ENCODE measurements around the gene EPB41L3. TPM values are rescaled to one million over a fixed set of nuclear protein-coding genes. Genes with fewer than 3 reads are reported as not detected.

Gene EPB41L3
- total RNA-seq, 4 donors from 2014 or later: 63.4 to 146 (median 81.5) TPM

GRCh38 chr18:5413447-5413846, 130.3 kb downstream of the EPB41L3 start:
- H3K9me3 ChIP-seq: no peaks in the 10 kb centered on the region
- 70 to 81% methylated on average over 2 of the region's 2 CpGs for WGBS, 2 donors
- H3K4me3 ChIP-seq: no peak overlapping the region
- no peak for DNase-seq (ENCODE audit: low spot score in 2 of 2)
- TF ChIP-seq POLR2A (IDR thresholded peaks at IDR 0.05): no peak
- TF ChIP-seq CTCF (IDR thresholded peaks at IDR 0.05): no peak
- H3K27ac ChIP-seq: no peak overlapping the region
- no peaks in the 10 kb centered on the region for H3K27me3 ChIP-seq
- peaks cover 0 to 17% (median 0%) of the 10 kb centered on the region in 3 donors for H3K36me3 ChIP-seq
- H3K4me1 ChIP-seq: no peaks in the 10 kb centered on the region

- WGBS, 2 donors: 95 to 96% methylated on average over 7 of the region's 7 CpGs
Observed at GRCh38 chr18:5410582-5410981, 133.2 kb downstream of the EPB41L3 start.

GRCh38 chr18:5398269-5398668, 145.5 kb downstream of the EPB41L3 start:
- TF ChIP-seq POLR2A (IDR thresholded peaks at IDR 0.05) (no peak), EP300 (IDR thresholded peaks at IDR 0.05) (no peak), CTCF (IDR thresholded peaks at IDR 0.05) (no peak)
- H3K4me3 ChIP-seq: no peak overlapping the region
- peaks cover 0 to 63% (median 0%) of the 10 kb centered on the region in 3 donors for H3K36me3 ChIP-seq
- WGBS, 2 donors: 94% methylated on average over 8 of the region's 8 CpGs
- no peak for DNase-seq (ENCODE audit: low spot score in 2 of 2)
- H3K9me3 ChIP-seq: no peaks in the 10 kb centered on the region
- H3K27ac ChIP-seq: no peak overlapping the region
- H3K27me3 ChIP-seq: no peaks in the 10 kb centered on the region
- no peaks in the 10 kb centered on the region for H3K4me1 ChIP-seq

More at GRCh38 chr18:5410582-5410981, 133.2 kb downstream of the EPB41L3 start:
- no peak overlapping the region for H3K4me3 ChIP-seq
- peaks cover 0 to 28% (median 0%) of the 10 kb centered on the region in 3 donors for H3K36me3 ChIP-seq
- no peak for DNase-seq (ENCODE audit: low spot score in 2 of 2)
- no peak overlapping the region for H3K27ac ChIP-seq
- H3K9me3 ChIP-seq: no peaks in the 10 kb centered on the region
- TF ChIP-seq POLR2A (IDR thresholded peaks at IDR 0.05) (no peak), EP300 (IDR thresholded peaks at IDR 0.05) (no peak), CTCF (IDR thresholded peaks at IDR 0.05) (no peak)
- H3K27me3 ChIP-seq: no peaks in the 10 kb centered on the region
- H3K4me1 ChIP-seq: no peaks in the 10 kb centered on the region

DNA sequence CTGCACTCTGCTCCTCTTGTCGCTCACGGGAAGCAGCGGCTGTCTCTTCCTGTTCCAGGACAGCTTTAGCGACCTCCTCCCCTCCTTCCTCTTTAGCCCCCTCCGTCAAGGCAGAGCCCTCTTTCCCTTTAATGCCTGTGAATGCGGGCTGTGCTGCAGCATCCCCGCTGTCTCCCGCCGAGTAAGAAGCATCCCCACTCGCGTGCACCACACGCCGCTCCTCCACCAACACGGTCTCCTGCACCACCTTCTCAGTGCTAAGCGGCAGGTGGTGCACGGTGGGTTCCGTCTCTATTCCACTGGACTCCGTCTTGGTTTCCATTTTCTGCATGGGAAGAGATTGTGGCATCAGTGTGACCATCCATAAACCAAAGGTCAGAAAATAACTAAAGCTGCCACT, 146.7 kb downstream of the EPB41L3 start:
- Histone ChIP-seq H3K36me3 (peaks cover 0 to 73% (median 0%) of the 10 kb centered on the region in 3 donors), H3K9me3 (no peaks in the 10 kb centered on the region), H3K4me3 (no peak overlapping the region), H3K27me3 (no peaks in the 10 kb centered on the region), H3K27ac (no peak overlapping the region), H3K4me1 (no peaks in the 10 kb centered on the region)
- WGBS, 2 donors: 90 to 96% methylated on average over 18 of the region's 18 CpGs
- no peak for DNase-seq (ENCODE audit: low spot score in 2 of 2)
- no peak for TF ChIP-seq POLR2A (IDR thresholded peaks at IDR 0.05)
- no peak for TF ChIP-seq CTCF (IDR thresholded peaks at IDR 0.05)
- TF ChIP-seq EP300 (IDR thresholded peaks at IDR 0.05): no peak

DNA sequence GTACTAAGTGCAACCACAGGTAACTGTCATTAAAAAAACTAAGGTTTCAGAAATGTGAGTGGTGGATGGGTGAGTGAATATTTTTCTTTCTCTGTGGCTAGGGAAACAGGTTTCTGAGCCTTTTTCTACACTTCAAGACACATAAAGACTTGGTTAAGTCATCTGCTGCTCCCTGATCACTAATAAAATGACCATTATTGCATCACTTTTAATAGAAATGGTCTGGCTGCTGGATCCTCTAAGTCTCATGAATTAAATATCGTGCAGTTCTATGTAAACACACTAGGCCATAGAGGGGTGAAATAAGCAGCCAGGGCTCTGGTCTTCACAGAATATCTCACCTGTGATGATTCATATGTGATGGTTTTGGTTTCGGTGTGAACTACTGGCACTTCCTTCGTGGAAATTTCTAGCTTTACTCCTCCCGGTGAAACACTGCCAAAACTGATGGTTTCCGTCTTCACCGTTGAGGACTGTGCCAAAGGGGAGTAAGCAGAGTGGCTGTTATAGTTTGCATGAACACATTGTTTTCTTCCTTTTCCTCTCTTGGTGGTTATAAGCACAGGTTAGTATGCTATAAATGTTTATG, 147.8 kb downstream of the EPB41L3 start:
- no peak for DNase-seq (ENCODE audit: low spot score in 2 of 2)
- Histone ChIP-seq H3K4me1 (no peaks in the 10 kb centered on the region), H3K36me3 (peaks cover 0 to 76% (median 0%) of the 10 kb centered on the region in 3 donors), H3K9me3 (no peaks in the 10 kb centered on the region), H3K4me3 (no peak overlapping the region), H3K27me3 (no peaks in the 10 kb centered on the region), H3K27ac (no peak overlapping the region)
- TF ChIP-seq POLR2A (IDR thresholded peaks at IDR 0.05) (no peak), EP300 (IDR thresholded peaks at IDR 0.05) (no peak), CTCF (IDR thresholded peaks at IDR 0.05) (no peak)
- WGBS, 2 donors: 90 to 92% methylated on average over 6 of the region's 6 CpGs
